NCI-H1436 treated with DMSO at 0.1 percent for 48 hours (cell line): ENCODE results near the gene FNDC5.

Source experiments
- DNase-seq: peaks from one replicate; lab custom pipeline; 2025; lab: John Stamatoyannopoulos, UW

Gene FNDC5

GRCh38 chr1:32864375-32865019, 6.2 kb downstream of the FNDC5 start:
- no peak for DNase-seq

GRCh38 chr1:32863881-32864245, 6.8 kb downstream of the FNDC5 start:
- DNase-seq, result no peak

- DNase-seq, result no peak
Observed at GRCh38 chr1:32863218-32863880, 7.4 kb downstream of the FNDC5 start.

GRCh38 chr1:32861904-32862695, 8.6 kb downstream of the FNDC5 start:
- no peak for DNase-seq

GRCh38 chr1:32860566-32860965, 10.1 kb downstream of the FNDC5 start:
- no peak for DNase-seq

- no peak for DNase-seq
Observed at GRCh38 chr1:32859915-32860314, 10.8 kb downstream of the FNDC5 start.

GRCh38 chr1:32858791-32859190, 11.9 kb downstream of the FNDC5 start:
- no peak for DNase-seq

GRCh38 chr1:32858136-32858535, 12.6 kb downstream of the FNDC5 start:
- DNase-seq, result no peak

GRCh38 chr1:32855861-32856617, 14.7 kb downstream of the FNDC5 start:
- no peak for DNase-seq

- DNase-seq, result peak; percentile 8
Observed at GRCh38 chr1:32848354-32849063, 22.2 kb downstream of the FNDC5 start.

GRCh38 chr1:32831878-32832277, 38.8 kb downstream of the FNDC5 start:
- DNase-seq, result no peak

- DNase-seq, result no peak
Observed at GRCh38 chr1:32830092-32830852, 40.4 kb downstream of the FNDC5 start.

- no peak for DNase-seq
Observed at GRCh38 chr1:32828341-32828740, 42.4 kb downstream of the FNDC5 start.

- DNase-seq, result no peak
Observed at GRCh38 chr1:32825181-32825580, 45.5 kb downstream of the FNDC5 start.

- DNase-seq, result no peak
Observed at GRCh38 chr1:32818804-32819541, 51.7 kb downstream of the FNDC5 start.

- peak; percentile 11 for DNase-seq
Observed at GRCh38 chr1:32817815-32818786, 52.6 kb downstream of the FNDC5 start.

GRCh38 chr1:32817159-32817814, 53.4 kb downstream of the FNDC5 start, which contains the start of the genes S100PBP and YARS1:
Gene S100PBP, plus strand, starts transcription at chr1:32817653. Its CDS starts 8,447 bp downstream, at chr1:32826100.
Gene YARS1, minus strand, starts transcription at chr1:32817358. Its CDS starts 114 bp downstream, at chr1:32817244.
- peak; percentile 84 for DNase-seq

- DNase-seq, result no peak
Observed at GRCh38 chr1:32816676-32817158, 54.0 kb downstream of the FNDC5 start.
